HepG2 (cell line): ENCODE results near the gene SCMH1. TPM values are rescaled to one million over a fixed set of nuclear protein-coding genes. Genes with fewer than 3 reads are reported as not detected.
A peak's percentile ranks its signal among the peaks of the same experiment; 100 is the strongest.

Experiments used
- AHDC1 ChIP-seq: sonication (generic); formaldehyde crosslinking; IDR thresholded peaks from 2 replicates; pipeline ENCODE4 v1.5.1; 2020; ENCODE audit warnings: mild to moderate bottlenecking, missing genetic modification reagents, borderline replicate concordance
- DDIT3 ChIP-seq: sonication (generic); formaldehyde crosslinking; IDR thresholded peaks from 2 replicates; pipeline ENCODE4 v1.4.0; 2020; ENCODE audit warnings: mild to moderate bottlenecking, missing genetic modification reagents
- HDAC1 ChIP-seq: sonication (generic); formaldehyde crosslinking; IDR thresholded peaks from 2 replicates; pipeline ENCODE4 v1.5.1; 2020; ENCODE audit warnings: mild to moderate bottlenecking, missing genetic modification reagents
- HOXA5 ChIP-seq: sonication (generic); formaldehyde crosslinking; IDR thresholded peaks from 2 replicates; pipeline ENCODE4 v1.4.0; 2020; ENCODE audit warnings: missing genetic modification reagents
- KMT2B ChIP-seq: IDR thresholded peaks from 2 replicates; pipeline ENCODE4 v1.6.1; 2016; ENCODE audit warnings: missing genetic modification reagents, missing compliant biosample characterization
- MBNL3 ChIP-seq: fragments of 250-450 bp; sonication (Bioruptor Pico); conservative IDR thresholded peaks from 2 replicates; pipeline ENCODE4 v1.8.0; 2022; ENCODE audit warnings: mild to moderate bottlenecking, inconsistent platforms
- MZF1 ChIP-seq: sonication (generic); formaldehyde crosslinking; IDR thresholded peaks from 2 replicates; pipeline ENCODE4 v1.8.1; 2023; ENCODE audit warnings: mild to moderate bottlenecking, missing genetic modification reagents, borderline replicate concordance
- NCOR1 ChIP-seq: fragments of 200-600 bp; sonication (generic); IDR thresholded peaks from 2 replicates; pipeline ENCODE4 v1.7.0; 2017; ENCODE audit warnings: antibody characterized with exemption, low read length, borderline replicate concordance
- NFYB ChIP-seq: sonication (generic); formaldehyde crosslinking; IDR thresholded peaks from 2 replicates; pipeline ENCODE4 v1.4.0; 2020; ENCODE audit warnings: missing genetic modification reagents
- PAF1 ChIP-seq: IDR thresholded peaks from 2 replicates; pipeline ENCODE4 v1.6.1; 2016; ENCODE audit warnings: missing genetic modification reagents, missing compliant biosample characterization
- TBL1XR1 ChIP-seq: fragments of 150-350 bp; IDR thresholded peaks from 2 replicates; pipeline ENCODE4 v1.6.1; 2014; ENCODE audit warnings: borderline replicate concordance, low read length; ENCODE audit not compliant: partially characterized antibody
- TRIM22 ChIP-seq: fragments of 450-650 bp; IDR thresholded peaks from 2 replicates; pipeline ENCODE4 v1.6.1; 2017
- ZFP36L1 ChIP-seq: sonication (generic); formaldehyde crosslinking; IDR thresholded peaks from 2 replicates; pipeline ENCODE4 v1.8.0; 2022; ENCODE audit warnings: mild to moderate bottlenecking, missing genetic modification reagents, moderate library complexity
- ZNF264 ChIP-seq: sonication (generic); formaldehyde crosslinking; IDR thresholded peaks from 2 replicates; pipeline ENCODE4 v1.4.0; 2020; ENCODE audit warnings: missing genetic modification reagents
- ZNF414 ChIP-seq: sonication (generic); formaldehyde crosslinking; IDR thresholded peaks from 2 replicates; pipeline ENCODE4 v1.5.0; 2020; ENCODE audit warnings: missing genetic modification reagents
- ZNF574 ChIP-seq: sonication (generic); formaldehyde crosslinking; IDR thresholded peaks from 2 replicates; pipeline ENCODE4 v1.4.0; 2020; ENCODE audit warnings: missing genetic modification reagents
- ZNF777 ChIP-seq: sonication (generic); formaldehyde crosslinking; IDR thresholded peaks from 2 replicates; pipeline ENCODE4 v1.4.0; 2020; ENCODE audit warnings: missing genetic modification reagents
- ZSCAN21 ChIP-seq: sonication (generic); formaldehyde crosslinking; IDR thresholded peaks from 2 replicates; pipeline ENCODE4 v1.8.0; 2022; ENCODE audit warnings: mild to moderate bottlenecking, missing genetic modification reagents, moderate library complexity, borderline replicate concordance
- polyA plus RNA-seq, 8 experiments: library from polyadenylated mRNA; depleted of rRNA in 3 of 8; stranded (reverse) in 7 of 8; unstranded in 1 of 8; fragments of >200 nt; fragmentation: Illumina TruSeq in 4 of 8; extraction: Trizol in 4 of 8; gene quantifications; 2 replicates each; pipeline versions ENCODE4 v1.2.1 to v1.2.3, GENCODE V29; 2011 to 2016; ENCODE audit warnings: low read depth in 4 of 8, missing spikeins in 1 of 8, mixed read lengths in 1 of 8; ENCODE audit not compliant: insufficient read depth in 1 of 8
- total RNA-seq, 5 experiments: library from RNA; depleted of rRNA; stranded (reverse); fragments of >200 nt; fragmentation: Illumina TruSeq; extraction: Trizol; gene quantifications; 2 replicates each; pipeline ENCODE4 v1.2.3, GENCODE V29; 2016; ENCODE audit warnings: low read depth in 1 of 5

The SCMH1 gene
- total and polyA plus RNA-seq, 2 of the 13 experiments (the other 11 are each of a cell fraction or from before 2014, with no cell fraction given), result 41.8 to 52.6 TPM

- TF ChIP-seq ZNF574 (CRISPR knock-in tag), result no peak
- no peak for TF ChIP-seq ZFP36L1 (CRISPR knock-in tag)
- 0 out of 2 replicates have a peak, but pooled peaks have one; percentile 17 for TF ChIP-seq ZNF414 (CRISPR knock-in tag)
- TF ChIP-seq HDAC1 (CRISPR knock-in tag), result peak; percentile 71
- peak; percentile 37; the same call in 1 of the 2 replicates for TF ChIP-seq ZNF777 (CRISPR knock-in tag)
- no peak for TF ChIP-seq MBNL3
- no peak for TF ChIP-seq NCOR1
- TF ChIP-seq TBL1XR1, result no peak
- no peak for TF ChIP-seq DDIT3 (CRISPR knock-in tag)
- TF ChIP-seq ZNF264 (CRISPR knock-in tag), result no peak
- TF ChIP-seq TRIM22, result no peak
- TF ChIP-seq KMT2B (CRISPR knock-in tag), result peak; percentile 31; the same call in 1 of the 2 replicates
- no peak for TF ChIP-seq HOXA5 (CRISPR knock-in tag)
- peak; percentile 58; the same call in 1 of the 2 replicates for TF ChIP-seq ZSCAN21 (CRISPR knock-in tag)
- no peak for TF ChIP-seq MZF1 (CRISPR knock-in tag)
- TF ChIP-seq AHDC1 (CRISPR knock-in tag), result peak; percentile 5; the same call in 1 of the 2 replicates
- TF ChIP-seq PAF1 (CRISPR knock-in tag), result no peak
- TF ChIP-seq NFYB (CRISPR knock-in tag), result peak; percentile 92
Measured at GRCh38 chr1:40979241-40980067, 262.7 kb downstream of the SCMH1 start, which contains the start of gene CTPS1 (continued).
